Hepatocyte (in vitro differentiated cells): ENCODE results near the gene FGD5. TPM values are rescaled to one million over a fixed set of nuclear protein-coding genes. Genes with fewer than 3 reads are reported as not detected.
A peak's percentile ranks its signal among the peaks of the same experiment; 100 is the strongest.

Source experiments
- DNase-seq: peaks from one replicate; pipeline ENCODE4 v3.0.0-alpha.2; 2016; ENCODE audit warnings: low spot score
- H2AFZ ChIP-seq: fragments of 200-600 bp; sonication (generic); 2 replicates; pipeline ENCODE4 v1.6.0; 2016; ENCODE audit warnings: antibody characterized with exemption, mild to moderate bottlenecking
- H3K27ac ChIP-seq: fragments of 200-600 bp; sonication (generic); 2 replicates; pipeline ENCODE4 v1.5.1; 2016; ENCODE audit warnings: mild to moderate bottlenecking
- H3K27me3 ChIP-seq: fragments of 200-600 bp; sonication (generic); 2 replicates; pipeline ENCODE4 v1.6.1; 2016
- H3K36me3 ChIP-seq: fragments of 200-600 bp; sonication (generic); replicated peaks from 2 replicates; pipeline ENCODE4 v1.5.1; 2016; ENCODE audit warnings: low read depth; ENCODE audit not compliant: insufficient read depth
- H3K4me1 ChIP-seq: fragments of 200-600 bp; sonication (generic); 2 replicates; pipeline ENCODE4 v1.5.1; 2016; ENCODE audit warnings: mild to moderate bottlenecking, moderate library complexity; ENCODE audit not compliant: insufficient read depth
- H3K4me2 ChIP-seq: fragments of 200-600 bp; sonication (generic); 2 replicates; pipeline ENCODE4 v1.6.0; 2016
- H3K4me3 ChIP-seq: fragments of 200-600 bp; sonication (generic); 2 replicates; pipeline ENCODE4 v1.5.1; 2016; ENCODE audit warnings: mild to moderate bottlenecking
- H3K79me2 ChIP-seq: fragments of 200-600 bp; sonication (generic); 2 replicates; pipeline ENCODE4 v1.6.0; 2017; ENCODE audit warnings: mild to moderate bottlenecking
- H3K9me2 ChIP-seq: fragments of 200-600 bp; sonication (generic); replicated peaks from 2 replicates; pipeline ENCODE4 v1.6.0; 2017; ENCODE audit warnings: mild to moderate bottlenecking; ENCODE audit not compliant: insufficient read depth
- H3K9me3 ChIP-seq: fragments of 200-600 bp; sonication (generic); 2 replicates; pipeline ENCODE4 v1.5.1; 2016; ENCODE audit warnings: low read depth, mild to moderate bottlenecking
- H4K20me1 ChIP-seq: fragments of 200-600 bp; sonication (generic); 2 replicates; pipeline ENCODE4 v1.6.0; 2016; ENCODE audit warnings: mild to moderate bottlenecking; ENCODE audit not compliant: insufficient read depth, poor library complexity, severe bottlenecking
- EZH2 ChIP-seq: fragments of 200-600 bp; sonication (generic); IDR thresholded peaks from 2 replicates; pipeline ENCODE4 v1.6.1; 2016; ENCODE audit warnings: antibody characterized with exemption, mild to moderate bottlenecking, borderline replicate concordance
- EZH2phosphoT487 ChIP-seq: fragments of 200-600 bp; sonication (generic); IDR thresholded peaks from one replicate; pipeline ENCODE4 v1.6.1; 2018; ENCODE audit warnings: antibody characterized with exemption, mild to moderate bottlenecking, low read depth, moderate library complexity; ENCODE audit not compliant: unreplicated experiment, severe bottlenecking
- WGBS: methylation state at CpG from one replicate; pipeline ENCODE4 v1.1.6; 2016; ENCODE audit warnings: low lambda C conversion rate; ENCODE audit errors: missing lambda C conversion rate; 5-methylcytosine and 5-hydroxymethylcytosine counted together
- polyA plus RNA-seq: library from polyadenylated mRNA; unstranded; fragments of >200 nt; fragmentation: Nextera tagmentation; extraction: Ambion mirVana; gene quantifications from 2 replicates; pipeline ENCODE4 v1.2.1, GENCODE V29; 2016
- total RNA-seq: library from RNA; depleted of rRNA; stranded (reverse); fragments of >200 nt; gene quantifications from 2 replicates; pipeline ENCODE4 v1.2.3, GENCODE V29; 2014
- TF ChIP-seq, protein P1 (sequence below): fragments of 200-600 bp; sonication (generic); IDR thresholded peaks from 2 replicates; pipeline ENCODE4 v1.5.1; 2016; ENCODE audit warnings: antibody characterized with exemption, mild to moderate bottlenecking; ENCODE audit not compliant: poor library complexity

The FGD5 gene
- total and polyA plus RNA-seq, 2 experiments from 2014 or later, result 2.9 to 3.3 TPM

DNA sequence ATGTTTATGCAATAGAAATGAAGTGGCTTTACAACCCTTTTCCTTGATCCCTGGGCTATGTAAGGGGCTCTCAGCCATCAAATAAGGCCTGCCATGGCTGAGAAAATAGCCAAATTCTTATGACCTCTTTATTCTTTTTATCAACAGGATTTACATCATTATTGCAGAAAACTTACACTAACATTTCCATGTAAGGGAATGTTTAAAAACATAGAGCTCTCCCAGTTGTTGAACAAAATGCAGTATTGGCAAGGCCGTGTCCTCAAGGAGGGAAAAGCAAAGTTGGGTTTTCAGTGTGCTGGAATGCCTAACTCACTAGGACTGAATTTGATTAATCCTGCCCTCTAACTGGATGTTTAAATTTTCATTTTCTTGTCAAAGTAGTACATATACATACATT lies 150.9 kb downstream of the FGD5 start:
- peaks cover 60% of the 10 kb centered on the region for H3K79me2 ChIP-seq
- DNase-seq, result no peak
- WGBS, result 89% methylated on average over 1 of the region's 1 CpG
- peak overlapping the region; percentile 23 for H3K27ac ChIP-seq
- H3K27me3 ChIP-seq, result no peaks in the 10 kb centered on the region
- peaks cover 9% of the 10 kb centered on the region for H3K9me3 ChIP-seq
- H3K36me3 ChIP-seq, result peaks cover 8% of the 10 kb centered on the region
- TF ChIP-seq EZH2 (no peak), EZH2phosphoT487 (no peak)
- no peak overlapping the region for H2AFZ ChIP-seq
- H3K4me3 ChIP-seq, result no peak overlapping the region
- no peaks in the 10 kb centered on the region for H4K20me1 ChIP-seq
- no peaks in the 10 kb centered on the region for H3K9me2 ChIP-seq
- no peaks in the 10 kb centered on the region for H3K4me1 ChIP-seq
- no peak overlapping the region for H3K4me2 ChIP-seq

DNA sequence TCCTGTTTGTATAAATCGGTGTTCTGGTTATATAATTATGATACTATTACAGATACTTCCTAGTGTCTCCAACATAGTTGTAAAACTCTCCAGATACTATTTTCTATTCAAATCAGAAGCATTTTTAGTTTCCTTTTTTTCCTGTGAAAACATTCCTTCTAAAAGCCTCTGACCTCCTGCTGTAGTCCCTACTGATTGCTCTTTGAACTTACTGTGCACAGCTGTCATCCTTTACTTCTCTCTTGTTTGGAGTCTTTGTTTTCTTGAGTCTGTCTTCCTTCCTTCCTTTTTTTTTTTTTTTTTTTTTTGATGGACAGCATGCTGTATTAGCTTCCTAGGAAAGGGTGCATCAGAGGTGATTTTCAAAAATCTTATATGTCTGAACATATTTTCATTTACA lies 157.6 kb downstream of the FGD5 start:
- H3K4me3 ChIP-seq, result no peak overlapping the region
- no peaks in the 10 kb centered on the region for H4K20me1 ChIP-seq
- TF ChIP-seq, protein P1, sequence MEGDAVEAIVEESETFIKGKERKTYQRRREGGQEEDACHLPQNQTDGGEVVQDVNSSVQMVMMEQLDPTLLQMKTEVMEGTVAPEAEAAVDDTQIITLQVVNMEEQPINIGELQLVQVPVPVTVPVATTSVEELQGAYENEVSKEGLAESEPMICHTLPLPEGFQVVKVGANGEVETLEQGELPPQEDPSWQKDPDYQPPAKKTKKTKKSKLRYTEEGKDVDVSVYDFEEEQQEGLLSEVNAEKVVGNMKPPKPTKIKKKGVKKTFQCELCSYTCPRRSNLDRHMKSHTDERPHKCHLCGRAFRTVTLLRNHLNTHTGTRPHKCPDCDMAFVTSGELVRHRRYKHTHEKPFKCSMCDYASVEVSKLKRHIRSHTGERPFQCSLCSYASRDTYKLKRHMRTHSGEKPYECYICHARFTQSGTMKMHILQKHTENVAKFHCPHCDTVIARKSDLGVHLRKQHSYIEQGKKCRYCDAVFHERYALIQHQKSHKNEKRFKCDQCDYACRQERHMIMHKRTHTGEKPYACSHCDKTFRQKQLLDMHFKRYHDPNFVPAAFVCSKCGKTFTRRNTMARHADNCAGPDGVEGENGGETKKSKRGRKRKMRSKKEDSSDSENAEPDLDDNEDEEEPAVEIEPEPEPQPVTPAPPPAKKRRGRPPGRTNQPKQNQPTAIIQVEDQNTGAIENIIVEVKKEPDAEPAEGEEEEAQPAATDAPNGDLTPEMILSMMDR, result no peak
- TF ChIP-seq EZH2phosphoT487, result no peak
- no peaks in the 10 kb centered on the region for H3K27me3 ChIP-seq
- H3K9me2 ChIP-seq, result no peaks in the 10 kb centered on the region
- no peak overlapping the region for H2AFZ ChIP-seq
- 86% methylated on average over 1 of the region's 1 CpG for WGBS
- peaks cover 8% of the 10 kb centered on the region for H3K36me3 ChIP-seq
- H3K4me2 ChIP-seq, result no peak overlapping the region
- DNase-seq, result no peak
- no peak overlapping the region for H3K27ac ChIP-seq
- no peaks in the 10 kb centered on the region for H3K9me3 ChIP-seq
- H3K79me2 ChIP-seq, result peaks cover 68% of the 10 kb centered on the region
- H3K4me1 ChIP-seq, result no peaks in the 10 kb centered on the region

DNA sequence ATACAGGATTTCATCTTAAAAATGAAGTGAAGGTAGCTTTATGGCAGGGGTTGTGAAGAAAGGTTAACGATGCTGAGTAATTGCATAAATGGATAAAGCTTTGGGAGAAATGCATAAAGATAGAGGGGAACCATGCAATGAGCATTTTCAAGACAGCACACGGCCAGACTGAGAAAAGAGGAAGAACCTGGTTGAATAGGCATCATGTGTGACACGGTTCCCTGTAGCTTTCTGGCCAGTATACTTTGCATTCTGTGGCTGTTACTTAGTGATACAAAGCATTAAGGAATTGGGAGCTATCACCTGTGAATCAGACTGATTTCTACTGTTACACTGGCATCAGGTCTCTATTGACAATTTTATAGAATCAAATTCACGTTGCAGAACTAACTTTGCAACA lies 161.9 kb downstream of the FGD5 start:
- Histone ChIP-seq H3K36me3 (no peaks in the 10 kb centered on the region), H3K79me2 (peaks cover 71% of the 10 kb centered on the region), H4K20me1 (no peaks in the 10 kb centered on the region), H3K9me3 (no peaks in the 10 kb centered on the region), H3K4me3 (no peak overlapping the region), H2AFZ (no peak overlapping the region), H3K27ac (no peak overlapping the region), H3K4me1 (no peaks in the 10 kb centered on the region), H3K27me3 (no peaks in the 10 kb centered on the region), H3K4me2 (no peak overlapping the region), H3K9me2 (no peaks in the 10 kb centered on the region)
- no peak for DNase-seq
- TF ChIP-seq EZH2 (no peak), EZH2phosphoT487 (no peak)
- TF ChIP-seq, protein P1, result no peak
- 88% methylated on average over 4 of the region's 4 CpGs for WGBS

Other genes with a start within 250 kb of the FGD5 start
- gene CCDC174, start 167.2 kb upstream of the FGD5 start, total RNA-seq, result 23.6 and 25.8 TPM in 2 replicates
- 18.6 and 21.9 TPM in 2 replicates for gene CCDC174, start 167.2 kb upstream of the FGD5 start, polyA plus RNA-seq
- 0.07 TPM in 1 of 2 replicates, not detected in the other for gene C3orf20, start 143.8 kb upstream of the FGD5 start, total RNA-seq
- 0.10 TPM in 1 of 2 replicates, not detected in the other for gene C3orf20, start 143.8 kb upstream of the FGD5 start, polyA plus RNA-seq
- gene NR2C2, start 128.6 kb downstream of the FGD5 start, total RNA-seq, result 29.6 and 30.7 TPM in 2 replicates
- gene NR2C2, start 128.6 kb downstream of the FGD5 start, polyA plus RNA-seq, result 14.7 and 20.4 TPM in 2 replicates
- gene MRPS25, start 246.4 kb downstream of the FGD5 start, total RNA-seq, result 25.6 and 30.9 TPM in 2 replicates
- 59.9 and 75.5 TPM in 2 replicates for gene MRPS25, start 246.4 kb downstream of the FGD5 start, polyA plus RNA-seq